NCI-H2107 (cell line): ENCODE data around the gene TICAM2.

ENCODE experiments used
- DNase-seq: peaks from one replicate; lab custom pipeline; 2025; lab: John Stamatoyannopoulos, UW

TICAM2 gene

GRCh38 chr5:115607935-115608334 lies 5.7 kb upstream of the TICAM2 start:
- no peak for DNase-seq

DNA sequence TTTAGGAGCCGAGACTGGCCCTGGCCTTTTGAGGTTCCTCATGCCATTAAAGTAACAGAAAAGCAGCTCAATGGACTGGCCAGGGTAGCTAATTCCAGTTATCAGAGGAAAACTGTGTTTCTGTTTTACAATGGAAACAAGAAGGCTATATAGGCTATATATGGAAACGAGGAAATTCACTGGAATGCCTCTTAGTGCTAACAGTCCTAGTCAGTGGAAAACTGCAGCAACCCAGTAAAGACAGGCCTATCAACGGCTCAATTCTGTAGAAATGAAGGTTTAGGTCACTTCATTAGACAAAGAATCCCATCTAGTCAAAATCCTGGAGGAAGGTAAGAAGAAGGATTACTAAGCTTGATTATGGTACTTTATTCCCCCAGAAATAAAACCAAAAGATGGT lies 3.2 kb upstream of the TICAM2 start:
- no peak for DNase-seq

- no peak for DNase-seq
Measured at GRCh38 chr5:115602591-115603125, 379 bp upstream of the TICAM2 start.

GRCh38 chr5:115600766-115601165 lies 1.5 kb downstream of the TICAM2 start:
- DNase-seq = no peak

GRCh38 chr5:115599924-115600323 lies 2.4 kb downstream of the TICAM2 start:
- no peak for DNase-seq

DNA sequence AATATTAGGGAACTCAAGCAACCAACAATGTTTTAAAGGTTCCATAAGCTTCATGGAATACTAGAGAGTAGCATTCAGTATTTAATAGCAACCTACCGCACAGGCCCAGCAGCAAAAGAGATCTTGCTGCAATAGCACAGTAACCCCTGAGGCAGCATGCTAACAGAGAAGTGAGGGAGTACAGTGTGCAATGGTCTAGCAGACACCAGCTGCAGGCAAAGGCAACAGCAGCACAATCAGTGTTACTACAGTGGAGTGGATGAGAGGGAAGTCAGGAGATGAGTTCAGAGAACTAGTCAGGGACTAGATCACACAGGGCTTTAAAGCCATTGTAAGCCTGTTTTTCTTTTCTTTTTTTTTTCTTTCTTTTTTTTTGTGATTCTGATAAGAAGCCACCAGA lies 2.8 kb downstream of the TICAM2 start:
- no peak for DNase-seq

DNA sequence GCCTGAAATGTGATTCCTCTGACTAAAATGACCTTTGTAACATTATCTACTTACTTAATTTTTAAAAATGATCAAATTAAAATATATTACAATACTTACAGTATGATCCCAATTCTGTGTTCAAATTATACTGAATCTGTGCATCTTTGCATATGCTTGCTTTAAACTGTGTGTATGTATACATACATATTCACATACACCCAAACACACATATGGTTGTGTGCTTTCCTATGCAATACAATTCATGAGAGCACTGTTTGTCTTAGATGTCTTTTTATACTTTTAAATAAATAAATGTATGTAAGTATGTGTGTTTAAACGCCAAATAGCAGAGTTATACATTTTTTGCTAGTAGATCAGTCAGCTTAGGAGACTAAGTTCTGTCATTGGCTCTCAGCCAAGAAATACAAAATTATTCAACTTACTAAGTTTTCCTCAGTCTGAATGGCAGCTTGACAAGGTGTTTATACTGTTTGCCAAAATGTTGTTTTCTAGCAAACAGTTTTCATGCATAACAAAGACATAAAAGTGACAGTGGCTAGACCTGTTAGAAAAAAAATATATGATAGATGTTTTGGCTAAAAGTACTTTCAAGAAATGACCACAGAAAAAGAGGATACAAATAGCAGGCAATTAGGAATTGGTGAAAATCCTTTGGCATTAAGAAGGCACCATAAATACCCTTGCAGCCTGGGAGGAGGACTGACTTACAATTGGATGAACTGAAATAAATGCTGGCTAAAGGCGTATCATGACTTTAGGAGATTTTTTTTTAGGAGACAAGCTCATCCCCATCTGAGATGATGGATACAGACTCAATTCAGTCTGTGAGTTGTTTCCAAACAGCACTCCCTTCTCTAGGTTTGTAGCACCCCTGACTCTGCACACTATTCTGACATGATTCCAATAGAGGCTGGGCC lies 7.9 kb downstream of the TICAM2 start:
- no peak for DNase-seq

GRCh38 chr5:115589043-115589442 lies 13.2 kb downstream of the TICAM2 start:
- DNase-seq = no peak

- DNase-seq = no peak
Measured at GRCh38 chr5:115588640-115589039, 13.6 kb downstream of the TICAM2 start.

- no peak for DNase-seq
Measured at GRCh38 chr5:115586525-115587146, 15.6 kb downstream of the TICAM2 start.

GRCh38 chr5:115585265-115585664 lies 17.0 kb downstream of the TICAM2 start:
- no peak for DNase-seq

DNA sequence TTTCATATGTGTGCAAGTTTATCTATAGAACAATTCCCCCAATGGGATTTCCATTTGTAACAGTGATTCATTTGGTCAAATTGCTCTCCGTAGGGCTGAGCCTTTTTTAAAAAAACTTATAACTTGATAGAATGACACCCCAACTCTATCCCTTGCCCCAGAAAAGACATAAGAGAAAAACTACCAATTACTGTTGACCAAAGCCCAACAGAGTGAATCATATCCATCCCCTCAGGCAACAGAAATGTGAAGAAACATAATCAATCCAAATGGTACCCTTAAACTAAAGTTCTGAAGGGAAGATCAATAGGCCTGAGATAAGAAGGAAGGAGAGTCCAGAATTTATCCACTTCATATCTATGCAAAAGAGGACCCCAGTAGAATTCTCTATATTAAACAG lies 17.8 kb downstream of the TICAM2 start:
- no peak for DNase-seq

GRCh38 chr5:115583474-115583873 lies 18.8 kb downstream of the TICAM2 start:
- no peak for DNase-seq

- no peak for DNase-seq
Measured at GRCh38 chr5:115580941-115581340, 21.3 kb downstream of the TICAM2 start.

DNA sequence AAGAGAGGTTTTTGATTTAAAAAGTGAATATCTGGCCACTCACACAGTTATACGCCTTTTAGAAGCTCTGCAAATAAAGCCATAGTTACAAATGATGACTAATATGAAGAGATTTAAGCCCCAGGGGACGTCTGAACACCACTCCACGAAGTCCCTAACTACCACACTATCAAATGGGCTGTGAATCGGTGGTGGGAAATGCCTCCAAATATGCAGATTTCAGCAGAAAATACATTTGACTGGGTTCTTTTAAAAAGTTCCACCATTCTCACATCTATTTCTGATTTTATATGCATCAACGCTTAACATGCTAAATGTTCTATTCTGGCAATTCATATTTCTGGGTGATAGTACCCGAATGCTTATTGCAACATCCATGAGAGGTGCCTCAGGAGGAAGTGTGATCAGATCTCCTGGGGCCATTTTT lies 22.5 kb downstream of the TICAM2 start:
- DNase-seq = no peak

DNA sequence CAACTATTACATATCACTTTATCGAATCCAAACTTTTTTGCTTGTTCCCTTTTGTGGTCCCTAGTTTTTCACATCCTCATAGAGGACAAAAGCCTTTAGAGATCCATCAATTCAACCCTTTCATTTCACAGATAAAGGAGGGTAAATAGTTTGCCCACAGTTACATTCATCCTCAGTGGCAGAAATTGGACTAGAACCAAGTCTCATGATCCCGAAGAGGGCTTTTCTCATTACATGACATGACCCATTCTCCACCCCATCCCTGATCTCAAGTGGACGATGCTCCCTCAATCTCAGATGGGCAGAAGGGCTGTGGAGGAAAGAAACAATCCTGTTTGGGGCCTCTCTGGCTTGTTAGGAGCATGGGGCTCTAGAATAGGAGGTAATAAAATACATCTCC lies 23.1 kb downstream of the TICAM2 start:
- no peak for DNase-seq

DNA sequence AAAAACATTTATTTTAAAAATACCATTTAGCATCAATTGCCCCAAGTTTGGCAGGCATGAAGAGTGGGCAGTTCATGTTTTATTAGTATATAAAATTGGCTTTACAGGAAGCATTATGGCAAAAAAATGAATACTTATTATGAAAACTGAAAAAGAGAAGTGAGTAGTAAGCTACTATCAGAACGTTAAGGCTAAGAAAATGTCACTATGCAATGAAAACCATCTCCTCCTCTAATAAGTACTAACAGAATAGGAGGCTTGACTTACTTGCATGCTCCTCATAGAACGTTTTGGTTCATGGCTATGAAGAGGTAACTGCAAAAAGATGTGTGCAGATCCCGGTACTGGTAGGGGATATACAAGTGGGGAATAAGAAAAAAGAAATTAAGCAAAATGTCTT lies 23.6 kb downstream of the TICAM2 start:
- DNase-seq = no peak

- DNase-seq = no peak
Measured at GRCh38 chr5:115577741-115578140, 24.5 kb downstream of the TICAM2 start.

- no peak for DNase-seq
Measured at GRCh38 chr5:115577329-115577728, 24.9 kb downstream of the TICAM2 start.

DNA sequence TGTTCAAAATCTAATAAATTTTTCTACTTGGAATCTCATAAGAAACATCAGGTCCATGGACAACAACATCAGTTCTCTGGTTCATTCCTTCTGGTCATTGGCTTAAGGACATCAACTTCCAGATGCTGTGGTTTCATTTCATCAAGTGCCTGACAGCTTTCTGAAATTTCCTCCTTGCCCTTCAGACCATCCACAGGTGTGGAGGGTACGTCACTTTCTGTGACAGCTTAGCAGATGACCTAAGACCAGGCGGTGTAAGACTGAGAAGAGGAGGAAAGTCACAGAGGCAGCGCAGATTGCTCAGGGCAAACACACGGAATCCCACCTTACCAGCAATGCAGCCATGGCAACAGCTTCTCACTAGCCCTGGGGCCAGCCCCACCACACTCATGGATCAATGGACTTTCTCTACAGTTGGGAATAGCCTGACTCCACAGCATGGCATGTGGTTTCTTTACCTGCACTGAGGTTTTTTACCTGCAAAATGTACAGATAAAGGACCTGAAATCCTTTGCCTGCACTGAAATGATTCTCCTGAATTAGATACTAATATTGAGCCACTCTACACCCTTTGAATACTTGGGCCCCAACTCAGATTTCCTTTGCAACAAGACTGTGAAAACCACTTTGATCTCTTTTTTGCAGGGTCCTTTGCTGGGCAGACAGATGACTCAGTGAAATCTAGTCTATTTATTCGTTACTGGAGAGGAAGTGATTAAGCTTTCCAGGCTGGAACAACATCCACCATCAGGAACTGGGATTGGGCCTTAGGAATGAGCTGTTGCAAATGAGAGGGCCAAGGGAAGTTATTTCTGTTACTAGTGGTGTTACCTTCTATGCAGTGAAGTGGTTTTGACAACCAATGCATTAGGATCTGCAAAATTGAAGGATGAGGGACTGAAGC lies 26.9 kb downstream of the TICAM2 start:
- no peak for DNase-seq

- no peak for DNase-seq
Measured at GRCh38 chr5:115573133-115573532, 29.1 kb downstream of the TICAM2 start.

GRCh38 chr5:115571441-115571878 lies 30.8 kb downstream of the TICAM2 start:
- DNase-seq = no peak
